Right forelimb (tissue), 1 donor: ENCODE data around the gene DNAJC25.
"Not testable (repeated sequence)": the region's sequence is repeated elsewhere in the genome, so short reads cannot be mapped to it uniquely, and the experiment has no call there.

Experiments used
- DNase-seq: peaks from one replicate; pipeline ENCODE4 v3.0.0-alpha.2; 2018

Gene DNAJC25

DNA sequence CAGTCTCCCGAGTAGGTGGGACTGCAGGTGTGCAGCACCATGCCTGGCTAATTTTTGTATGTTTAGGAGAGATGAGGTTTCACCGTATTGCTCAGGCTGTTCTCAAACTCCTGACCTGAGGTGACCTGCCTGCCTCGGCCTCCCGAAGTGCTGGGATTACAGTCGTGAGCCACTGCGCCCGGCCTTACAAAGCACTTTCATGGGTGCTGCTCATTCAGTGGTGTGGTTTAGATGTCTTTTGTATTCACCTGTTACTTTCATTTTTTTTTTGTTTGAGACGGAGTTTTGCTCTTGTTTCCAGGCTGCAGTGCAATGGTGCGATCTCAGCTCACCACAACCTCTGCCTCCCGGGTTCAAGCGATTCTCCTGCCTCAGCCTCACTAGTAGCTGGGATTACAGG, 37.5 kb downstream of the DNAJC25 start:
- DNase-seq, result not testable (repeated sequence)

DNA sequence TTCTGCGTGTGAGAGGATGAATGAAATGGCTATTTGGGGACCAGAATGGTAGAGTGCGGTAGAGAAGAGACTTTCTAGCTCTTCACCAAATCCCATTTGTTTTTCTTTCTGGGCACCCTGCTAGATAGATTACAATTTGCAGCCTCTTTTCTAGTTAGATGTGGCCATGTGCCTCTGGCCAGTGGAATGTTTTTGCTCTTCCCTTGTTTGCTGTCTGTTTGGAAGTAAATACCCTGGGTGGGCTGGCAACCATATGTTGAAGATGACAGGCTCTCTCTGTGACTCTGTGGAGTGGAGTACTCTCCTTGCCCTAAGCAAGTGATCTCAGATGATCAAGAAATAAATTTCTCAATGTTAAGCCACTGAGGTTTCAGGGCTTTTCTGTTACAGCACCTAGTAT, 43.2 kb downstream of the DNAJC25 start:
- no peak for DNase-seq

GRCh38 chr9:111676116-111676515, 45.0 kb downstream of the DNAJC25 start:
- no peak for DNase-seq

DNA sequence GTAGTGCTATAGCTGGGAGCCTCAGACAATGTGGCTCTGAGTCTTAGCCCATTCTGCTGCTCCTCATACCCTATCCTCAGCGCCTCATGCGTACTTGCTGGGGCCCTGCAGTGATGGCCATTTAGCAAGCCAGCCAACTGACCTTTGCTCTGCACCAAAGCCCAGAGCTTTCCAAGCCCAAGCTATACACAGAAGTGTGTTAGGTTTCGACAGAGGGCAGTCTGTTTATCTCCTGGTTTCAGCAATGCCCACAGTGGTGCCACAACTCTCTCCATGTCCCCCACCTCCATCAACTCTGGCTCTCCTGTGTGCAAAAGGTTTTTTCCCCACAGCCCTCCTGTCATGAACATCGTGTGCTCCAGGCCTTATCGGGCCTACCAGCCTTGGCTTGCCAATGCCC, 47.2 kb downstream of the DNAJC25 start:
- DNase-seq, result no peak

GRCh38 chr9:111679199-111679598, 48.1 kb downstream of the DNAJC25 start:
- DNase-seq, result no peak

DNA sequence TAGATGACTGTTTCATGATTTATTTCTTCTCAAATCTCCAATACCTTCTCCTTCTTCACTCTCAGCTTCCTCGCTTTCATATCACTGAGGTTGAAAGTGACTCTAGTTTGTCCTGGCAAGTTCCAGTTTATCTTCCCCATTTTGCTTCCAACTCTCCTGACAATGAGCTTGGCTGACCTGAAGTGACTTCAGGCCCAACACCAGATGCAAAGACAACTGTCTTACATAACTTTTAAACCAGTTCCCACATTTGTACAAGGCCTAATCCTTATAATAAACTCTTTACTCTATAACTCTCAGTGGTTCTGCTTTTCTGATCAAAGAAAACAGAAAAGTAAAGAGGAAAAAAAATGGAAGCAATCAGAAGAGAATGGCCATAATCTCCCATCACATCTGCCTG, 52.3 kb downstream of the DNAJC25 start:
- no peak for DNase-seq

GRCh38 chr9:111691672-111692329, 60.7 kb downstream of the DNAJC25 start:
- DNase-seq, result no peak

GRCh38 chr9:111696796-111697195, 65.7 kb downstream of the DNAJC25 start:
- DNase-seq, result no peak

- DNase-seq, result no peak
Observed at GRCh38 chr9:111700776-111701175, 69.6 kb downstream of the DNAJC25 start.
